HG03097 (cell line): ENCODE measurements around the gene GCC2.
"Not testable (repeated sequence)": the region's sequence is repeated elsewhere in the genome, so short reads cannot be mapped to it uniquely, and the experiment has no call there.

Experiments used
- ATAC-seq: cut with Tn5 transposase; IDR thresholded peaks from one replicate; pipeline ENCODE4 v1.9.1; 2021; ENCODE audit not compliant: unreplicated experiment, low FRiP score

Gene GCC2

DNA sequence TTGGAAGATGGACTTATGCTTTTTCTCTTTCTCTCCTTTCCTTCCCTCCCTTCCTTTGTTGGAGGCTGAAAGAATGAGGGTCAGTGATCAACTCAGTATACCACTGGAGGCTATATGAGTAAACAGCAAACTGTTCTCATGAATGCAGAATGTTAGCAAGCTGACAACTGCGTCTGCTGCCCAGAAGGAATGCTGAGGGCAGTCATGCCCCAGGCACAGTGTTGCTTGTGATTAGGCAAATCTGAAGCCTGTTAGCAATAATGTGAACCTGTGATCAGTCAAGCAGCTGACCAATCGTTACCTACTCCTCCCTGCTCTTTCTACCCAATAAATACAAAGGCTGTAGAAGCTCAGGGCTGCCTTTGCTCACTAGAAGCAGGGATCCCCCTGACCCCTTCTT, 107.6 kb downstream of the GCC2 start:
- not testable (repeated sequence) for ATAC-seq
